DMS79 treated with DMSO at 0.1 percent for 48 hours (cell line): ENCODE data around the gene LSP1.
A peak's percentile ranks its signal among the peaks of the same experiment; 100 is the strongest.
"Not testable (repeated sequence)": the region's sequence is repeated elsewhere in the genome, so short reads cannot be mapped to it uniquely, and the experiment has no call there.

Source experiments
- DNase-seq: peaks from one replicate; lab custom pipeline; 2025; lab: John Stamatoyannopoulos, UW

Gene LSP1

GRCh38 chr11:1877211-1878136 lies 24.6 kb downstream of the LSP1 start:
- DNase-seq = no peak

DNA sequence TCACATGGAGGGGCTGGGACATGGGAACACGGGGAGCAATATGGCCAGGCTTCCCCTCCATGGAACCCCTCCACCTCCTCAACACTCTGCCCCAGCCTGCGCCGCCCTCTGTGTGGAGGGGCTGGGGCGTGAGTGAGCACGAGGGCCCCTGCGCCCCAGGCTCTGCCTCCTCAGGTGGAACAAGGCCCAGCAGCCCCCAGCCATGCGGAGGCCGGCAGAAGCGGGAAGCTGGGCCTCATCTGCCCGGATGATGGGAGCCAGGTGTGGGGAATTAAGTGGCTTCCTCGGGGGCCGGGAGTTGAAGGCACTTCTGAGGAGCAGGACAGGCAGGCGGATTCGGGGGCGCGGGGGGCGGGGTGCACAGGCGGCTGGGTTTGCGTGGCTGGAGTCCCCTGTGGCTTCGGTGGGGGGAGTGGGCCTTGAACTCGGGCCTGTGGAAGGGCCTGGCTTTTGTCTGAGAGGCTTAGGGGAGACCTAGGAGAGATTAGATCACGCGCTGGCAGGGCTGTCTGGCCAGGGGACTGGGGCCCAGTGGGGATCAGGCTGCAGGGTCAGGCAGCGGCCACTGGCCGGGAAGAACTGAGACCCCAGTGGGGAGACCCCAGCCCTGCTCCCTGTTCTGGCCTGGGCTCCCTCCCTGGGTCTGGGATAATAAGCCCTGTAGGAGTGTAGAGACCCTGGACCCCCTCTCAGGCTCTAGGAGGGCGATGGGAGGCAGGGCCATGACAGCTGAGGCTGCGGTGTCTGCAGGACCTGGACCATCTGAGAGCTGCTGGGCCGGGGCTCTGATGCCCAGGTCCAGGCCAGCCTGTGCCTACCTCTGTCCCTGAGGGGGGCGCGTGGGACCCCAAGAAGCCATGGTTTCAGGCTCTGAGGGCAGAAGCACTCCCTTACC lies 25.5 kb downstream of the LSP1 start:
- no peak for DNase-seq

GRCh38 chr11:1879342-1879940 lies 26.6 kb downstream of the LSP1 start:
- DNase-seq = no peak

DNA sequence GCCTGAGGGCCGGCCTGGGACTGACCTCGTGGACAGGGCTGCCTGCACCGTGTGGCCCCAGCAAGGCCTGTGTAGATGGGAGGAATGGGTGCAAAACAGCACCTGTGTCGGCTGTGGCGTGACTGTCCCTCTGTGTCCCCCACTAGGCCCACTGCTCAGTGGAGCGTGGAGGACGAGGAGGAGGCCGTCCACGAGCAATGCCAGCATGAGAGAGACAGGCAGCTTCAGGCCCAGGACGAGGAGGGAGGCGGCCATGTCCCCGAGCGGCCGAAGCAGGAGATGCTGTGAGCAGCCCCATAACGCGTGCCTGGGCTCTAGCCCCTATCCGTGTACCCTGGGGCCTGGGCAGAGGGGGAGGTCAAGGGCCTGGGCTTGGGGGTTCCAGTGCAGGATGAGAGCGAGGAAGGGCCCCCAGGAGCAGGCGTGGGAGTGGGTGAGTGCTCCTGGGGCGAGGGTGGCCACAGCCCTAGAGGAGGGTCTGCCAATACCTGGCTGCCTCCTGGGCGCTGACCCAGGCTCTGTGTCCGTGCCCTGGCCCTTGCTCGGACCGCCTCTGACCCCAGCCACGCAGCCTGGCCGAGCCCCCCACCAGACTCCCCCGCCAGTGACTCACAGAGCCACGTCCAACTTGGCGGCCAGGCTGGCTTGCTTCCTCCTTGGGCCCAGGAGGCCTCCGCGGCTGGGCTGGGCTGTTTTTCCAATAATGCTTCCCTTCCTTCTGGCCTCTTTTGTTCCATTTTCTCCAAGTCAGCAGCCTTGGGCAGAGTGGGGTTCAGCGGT lies 27.2 kb downstream of the LSP1 start:
- DNase-seq = no peak

DNA sequence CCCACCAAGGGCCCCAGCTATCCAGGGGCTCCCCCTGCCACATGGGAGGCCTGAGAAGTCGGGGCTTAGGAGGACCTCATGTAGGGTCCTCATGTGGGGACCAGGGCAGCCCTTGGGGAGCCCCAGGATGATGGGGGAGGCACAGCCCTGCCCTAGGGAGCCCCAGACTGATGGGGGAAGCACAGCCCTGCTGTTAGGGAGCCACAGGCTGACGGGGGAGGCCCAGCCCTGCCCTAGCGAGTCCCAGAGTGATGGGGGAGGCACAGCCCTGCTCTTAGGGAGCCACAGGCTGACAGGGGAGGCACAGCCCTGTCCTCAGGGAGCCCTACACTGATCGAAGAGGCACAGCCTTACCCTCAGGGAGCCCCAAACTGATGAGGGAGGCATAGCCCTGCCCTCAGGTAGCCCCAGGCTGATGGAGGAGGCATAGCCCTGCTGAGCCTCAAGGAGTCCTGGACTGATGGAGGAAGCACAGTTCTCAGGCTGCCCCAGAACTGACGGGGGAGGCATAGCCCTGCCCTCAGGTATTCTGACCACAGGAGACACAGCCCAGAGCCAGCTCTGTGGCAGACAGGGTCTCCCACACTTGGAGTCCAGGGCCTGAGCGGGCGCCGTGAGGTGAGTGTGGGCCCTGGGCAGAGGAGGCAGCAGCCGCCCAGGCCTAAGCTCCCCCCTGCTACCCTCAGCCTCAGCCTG lies 28.0 kb downstream of the LSP1 start:
- no peak for DNase-seq

GRCh38 chr11:1881442-1882264 lies 28.8 kb downstream of the LSP1 start:
- no peak for DNase-seq

GRCh38 chr11:1882265-1883238 lies 29.7 kb downstream of the LSP1 start:
- DNase-seq = peak; percentile 14

- no peak for DNase-seq
Measured at GRCh38 chr11:1883346-1884302, 30.7 kb downstream of the LSP1 start.

- no peak for DNase-seq
Measured at GRCh38 chr11:1884303-1884700, 31.4 kb downstream of the LSP1 start.

- not testable (repeated sequence) for DNase-seq
Measured at GRCh38 chr11:1886551-1886950, 33.7 kb downstream of the LSP1 start.

DNA sequence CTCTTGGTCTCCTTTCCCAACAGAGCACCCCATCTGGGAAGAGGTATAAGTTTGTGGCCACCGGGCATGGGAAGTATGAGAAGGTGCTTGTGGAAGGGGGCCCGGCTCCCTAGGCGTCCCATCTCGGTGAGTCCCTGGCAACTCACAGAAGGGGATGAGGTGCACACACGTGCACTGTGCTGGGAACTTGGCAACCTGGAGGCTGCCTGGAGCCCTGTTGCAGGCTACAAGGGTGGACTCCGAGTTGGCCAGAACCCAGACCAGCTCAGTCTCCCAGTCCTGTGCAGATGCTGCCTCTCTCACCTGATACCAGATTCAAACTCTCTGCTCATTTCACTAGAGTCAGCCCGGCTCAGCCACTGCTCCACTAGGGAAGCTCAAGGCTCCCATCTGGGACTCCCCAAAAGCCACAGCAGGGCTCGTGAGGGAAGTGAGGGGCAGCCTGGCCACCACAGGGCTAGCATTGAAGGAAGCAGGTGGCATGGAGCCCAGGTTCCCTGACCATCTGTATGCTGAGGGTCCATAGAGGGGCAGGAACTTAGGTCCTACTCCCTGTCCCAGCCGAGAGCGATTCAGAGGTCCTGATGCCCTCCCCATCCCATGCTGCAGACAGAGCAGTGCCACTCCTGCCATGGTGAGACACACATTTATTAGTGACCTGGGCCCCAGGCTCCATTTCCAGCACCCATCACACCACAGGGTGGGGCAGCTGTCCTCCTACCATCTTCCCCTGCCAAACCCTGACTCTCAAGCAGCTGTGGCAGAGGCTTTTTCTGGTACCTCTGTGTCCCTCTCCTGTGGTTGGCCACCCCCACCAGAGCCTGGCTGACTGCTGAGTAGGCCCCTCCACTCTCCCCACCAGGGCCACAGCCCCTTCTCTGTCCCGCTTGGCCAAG lies 34.8 kb downstream of the LSP1 start:
- no peak for DNase-seq

DNA sequence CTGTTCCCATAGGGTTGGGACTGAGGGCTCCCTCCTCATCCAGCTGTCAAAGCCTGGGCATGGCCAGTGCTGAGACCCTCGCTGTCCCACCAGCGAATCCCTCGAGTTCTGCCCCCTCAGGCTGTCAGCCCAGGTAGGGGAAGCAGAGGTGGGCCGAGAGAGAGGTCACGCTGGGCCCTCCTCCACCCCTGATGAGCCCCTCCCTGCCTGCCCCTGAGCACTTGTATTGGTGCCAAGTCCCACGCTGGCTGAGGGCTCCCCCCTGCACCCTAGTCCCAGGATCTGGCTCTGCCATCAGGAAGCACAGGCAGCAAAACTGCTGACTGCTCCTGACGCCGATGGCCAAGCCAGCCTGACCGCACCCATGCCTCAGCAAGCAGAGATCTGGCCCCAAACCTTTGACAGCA lies 35.5 kb downstream of the LSP1 start:
- DNase-seq = no peak

DNA sequence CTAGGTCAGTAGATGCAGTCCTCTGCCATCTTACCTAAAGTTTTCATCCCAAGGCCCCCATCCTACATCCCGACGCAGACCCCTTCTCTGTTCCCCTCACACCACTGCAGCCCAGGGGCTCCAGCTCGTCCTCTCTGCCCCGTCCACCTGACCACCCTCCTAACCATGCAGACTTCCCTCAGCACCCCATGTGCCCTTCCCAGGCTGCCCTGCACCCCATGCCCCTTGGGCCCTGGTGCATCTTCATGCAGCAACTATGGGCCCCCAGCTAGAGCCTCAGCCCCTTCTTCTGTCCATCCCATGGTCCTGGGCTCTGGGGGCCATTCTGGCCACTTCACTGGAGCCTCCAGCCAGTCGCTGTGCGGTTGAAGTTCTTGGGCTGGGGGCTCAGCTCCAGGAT lies 35.9 kb downstream of the LSP1 start:
- DNase-seq = no peak

GRCh38 chr11:1889224-1889930 lies 36.5 kb downstream of the LSP1 start:
- DNase-seq = no peak

- DNase-seq = no peak
Measured at GRCh38 chr11:1889941-1890855, 37.3 kb downstream of the LSP1 start.
